Ascending aorta (tissue), 2 donors: Measurements from ENCODE around the gene SLTM. TPM values are rescaled to one million over a fixed set of nuclear protein-coding genes. Genes with fewer than 3 reads are reported as not detected.
A peak's percentile ranks its signal among the peaks of the same experiment; 100 is the strongest.

Source experiments
- DNase-seq, 2 donors: peaks; one replicate each; pipeline ENCODE4 v3.0.0-alpha.2; 2019; ENCODE audit warnings: low spot score in 2 of 2
- H3K27ac ChIP-seq, 2 donors: fragments of 200-600 bp; sonication (generic); one replicate each; pipeline ENCODE4 v1.5.1; 2016 to 2017; ENCODE audit warnings: mild to moderate bottlenecking in 1 of 2
- H3K27me3 ChIP-seq: fragments of 200-600 bp; sonication (generic); one replicate; pipeline ENCODE4 v1.5.1; 2017
- H3K36me3 ChIP-seq, 2 donors: fragments of 200-600 bp; sonication (generic); one replicate each; pipeline ENCODE4 v1.5.1; 2016
- H3K4me1 ChIP-seq, 2 donors: fragments of 200-600 bp; sonication (generic); one replicate each; pipeline ENCODE4 v1.5.1; 2016 to 2017; ENCODE audit warnings: mild to moderate bottlenecking in 1 of 2
- H3K4me3 ChIP-seq, 2 donors: fragments of 200-600 bp; sonication (generic); one replicate each; pipeline ENCODE4 v1.5.1; 2016 to 2017; ENCODE audit warnings: mild to moderate bottlenecking in 1 of 2
- H3K9me3 ChIP-seq, 2 donors: fragments of 200-600 bp; sonication (generic); one replicate each; pipeline ENCODE4 v1.5.1; 2016
- intact Hi-C: fragments of 100-400 bp; cut with DNase I; formaldehyde crosslinking; loops from one replicate; pipeline ENCODE4 v1.15.1; 2023
- total RNA-seq: library from RNA; depleted of rRNA; stranded (reverse); fragments of >200 nt; gene quantifications from one replicate; pipeline ENCODE4 v1.1.0, GENCODE V29; 2016
- TF ChIP-seq, protein P1 (sequence below), 3 experiments: fragments of 200-600 bp in 2 of 3; fragments of 450-650 bp in 1 of 3; sonication (generic) in 2 of 3; IDR thresholded peaks; one replicate each; pipeline ENCODE4 v1.5.1; 2016 to 2019; ENCODE audit warnings: antibody characterized with exemption in 3 of 3, mild to moderate bottlenecking in 1 of 3, moderate library complexity in 1 of 3

SLTM gene
- total RNA-seq, 1 donor from 2014 or later, result 109 TPM

DNA sequence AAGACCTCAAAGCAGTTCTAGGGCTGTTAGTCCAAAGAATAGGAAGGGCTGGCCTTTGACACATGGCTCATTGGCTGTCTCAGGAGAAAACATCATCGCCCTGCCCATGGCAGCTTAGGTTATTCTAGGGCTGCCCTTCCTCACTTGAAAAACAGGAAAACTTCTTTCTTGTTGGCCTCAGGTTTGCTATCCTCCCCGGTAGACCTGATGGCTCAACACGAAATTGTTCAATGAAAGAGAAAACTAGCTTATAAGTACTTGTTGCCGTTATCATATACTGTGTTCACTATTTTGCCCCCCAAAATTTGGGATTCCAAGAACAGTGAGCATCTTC lies 602 bp upstream of the SLTM start:
- Histone ChIP-seq H3K4me3 (peak overlapping the region; percentile 83 to 92), H3K36me3 (peaks cover under 1 to 3% of the 10 kb centered on the region in 2 donors), H3K9me3 (no peaks in the 10 kb centered on the region), H3K27ac (peak overlapping the region; percentile 98), H3K27me3 (no peaks in the 10 kb centered on the region), H3K4me1 (peaks cover 0 to 13% of the 10 kb centered on the region in 2 donors)
- TF ChIP-seq, protein P1, sequence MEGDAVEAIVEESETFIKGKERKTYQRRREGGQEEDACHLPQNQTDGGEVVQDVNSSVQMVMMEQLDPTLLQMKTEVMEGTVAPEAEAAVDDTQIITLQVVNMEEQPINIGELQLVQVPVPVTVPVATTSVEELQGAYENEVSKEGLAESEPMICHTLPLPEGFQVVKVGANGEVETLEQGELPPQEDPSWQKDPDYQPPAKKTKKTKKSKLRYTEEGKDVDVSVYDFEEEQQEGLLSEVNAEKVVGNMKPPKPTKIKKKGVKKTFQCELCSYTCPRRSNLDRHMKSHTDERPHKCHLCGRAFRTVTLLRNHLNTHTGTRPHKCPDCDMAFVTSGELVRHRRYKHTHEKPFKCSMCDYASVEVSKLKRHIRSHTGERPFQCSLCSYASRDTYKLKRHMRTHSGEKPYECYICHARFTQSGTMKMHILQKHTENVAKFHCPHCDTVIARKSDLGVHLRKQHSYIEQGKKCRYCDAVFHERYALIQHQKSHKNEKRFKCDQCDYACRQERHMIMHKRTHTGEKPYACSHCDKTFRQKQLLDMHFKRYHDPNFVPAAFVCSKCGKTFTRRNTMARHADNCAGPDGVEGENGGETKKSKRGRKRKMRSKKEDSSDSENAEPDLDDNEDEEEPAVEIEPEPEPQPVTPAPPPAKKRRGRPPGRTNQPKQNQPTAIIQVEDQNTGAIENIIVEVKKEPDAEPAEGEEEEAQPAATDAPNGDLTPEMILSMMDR (IDR thresholded peaks at IDR 0.05), result no peak
- intact Hi-C loops, result loop anchor here (5.0 kb wide), 2 partner anchors 368 to 602 kb away; no protein-coding TSS in a partner anchor
- no peak for DNase-seq

DNA sequence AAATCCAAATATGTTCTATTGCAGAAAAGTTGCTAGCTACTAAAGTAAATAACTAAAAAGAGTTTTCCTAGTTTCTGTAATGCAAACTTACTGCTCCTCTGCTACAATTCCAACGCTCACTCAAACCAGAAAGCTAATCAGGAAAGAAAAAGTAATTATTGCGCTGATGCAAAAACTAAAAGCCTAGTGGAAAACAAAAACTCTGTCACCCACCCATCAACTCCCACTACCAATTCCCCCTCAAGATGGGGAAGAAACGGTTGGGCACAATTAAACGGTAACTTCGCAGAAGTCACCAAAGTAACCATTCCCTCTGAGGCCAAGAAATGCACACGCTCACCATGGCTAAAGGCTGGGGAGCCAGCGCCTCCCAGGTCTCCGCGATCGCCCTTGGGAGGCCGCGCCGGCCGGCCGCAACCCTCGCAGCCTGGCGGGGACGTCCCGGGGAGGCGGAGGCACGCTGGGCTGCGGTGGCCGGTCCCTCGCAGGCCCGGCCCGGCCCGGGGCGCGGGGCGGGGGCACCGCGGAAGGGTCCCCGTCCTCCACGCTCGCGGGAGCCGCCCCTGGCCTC lies 684 bp downstream of the SLTM start:
- Histone ChIP-seq H3K9me3 (no peaks in the 10 kb centered on the region), H3K27ac (peak overlapping the region; percentile 98), H3K36me3 (peaks cover 9 to 13% of the 10 kb centered on the region in 2 donors), H3K4me3 (peak overlapping the region; percentile 83 to 92), H3K27me3 (no peaks in the 10 kb centered on the region), H3K4me1 (peaks cover 0 to 13% of the 10 kb centered on the region in 2 donors)
- TF ChIP-seq, protein P1 (IDR thresholded peaks at IDR 0.05), result no peak
- intact Hi-C loops, result loop anchor here (1.0 to 5.0 kb wide), 7 partner anchors 55 to 758 kb away; partner anchors contain the start of genes ADAM10, FAM81A, MINDY2 and RNF111
- DNase-seq, result no peak

DNA sequence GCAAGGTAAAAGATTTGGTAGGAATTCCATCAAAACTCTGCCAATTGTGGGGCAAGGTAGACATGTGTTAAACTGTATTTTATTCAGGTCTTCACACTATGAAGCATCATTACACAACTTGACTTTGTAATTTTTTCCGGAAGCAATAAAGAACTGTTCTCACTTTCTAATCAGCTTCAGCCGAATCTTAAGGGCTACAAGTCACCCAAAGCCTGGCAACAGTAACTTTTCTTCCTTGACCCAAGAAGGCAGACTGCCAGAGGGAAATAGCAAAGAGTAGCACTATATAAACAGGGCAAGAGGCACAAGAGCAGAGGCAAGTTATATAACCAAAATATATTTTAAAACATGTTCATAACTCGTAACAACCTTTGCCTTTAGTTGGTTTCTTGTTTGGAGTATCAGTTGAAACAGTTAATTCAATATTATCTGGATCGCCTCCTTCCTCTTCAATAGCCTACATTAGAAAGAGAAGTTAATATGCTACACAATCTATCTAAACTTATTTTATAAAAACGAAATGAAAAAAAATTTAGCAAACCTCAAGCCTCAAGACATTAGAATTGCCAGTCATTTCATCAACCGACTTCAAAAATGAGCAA lies 1.4 kb downstream of the SLTM start:
- TF ChIP-seq, protein P1 (IDR thresholded peaks at IDR 0.05), result no peak
- peak overlapping the region; percentile 98 for H3K27ac ChIP-seq
- no peaks in the 10 kb centered on the region for H3K27me3 ChIP-seq
- H3K4me1 ChIP-seq, result peaks cover 0 to 13% of the 10 kb centered on the region in 2 donors
- H3K4me3 ChIP-seq, result peak overlapping the region; percentile 83 to 92
- H3K36me3 ChIP-seq, result peaks cover 16 to 20% of the 10 kb centered on the region in 2 donors
- no peak for DNase-seq
- intact Hi-C loops, result loop anchor here (2.0 to 5.0 kb wide), 4 partner anchors 370 to 759 kb away; partner anchors contain the start of gene FAM81A
- no peaks in the 10 kb centered on the region for H3K9me3 ChIP-seq

DNA sequence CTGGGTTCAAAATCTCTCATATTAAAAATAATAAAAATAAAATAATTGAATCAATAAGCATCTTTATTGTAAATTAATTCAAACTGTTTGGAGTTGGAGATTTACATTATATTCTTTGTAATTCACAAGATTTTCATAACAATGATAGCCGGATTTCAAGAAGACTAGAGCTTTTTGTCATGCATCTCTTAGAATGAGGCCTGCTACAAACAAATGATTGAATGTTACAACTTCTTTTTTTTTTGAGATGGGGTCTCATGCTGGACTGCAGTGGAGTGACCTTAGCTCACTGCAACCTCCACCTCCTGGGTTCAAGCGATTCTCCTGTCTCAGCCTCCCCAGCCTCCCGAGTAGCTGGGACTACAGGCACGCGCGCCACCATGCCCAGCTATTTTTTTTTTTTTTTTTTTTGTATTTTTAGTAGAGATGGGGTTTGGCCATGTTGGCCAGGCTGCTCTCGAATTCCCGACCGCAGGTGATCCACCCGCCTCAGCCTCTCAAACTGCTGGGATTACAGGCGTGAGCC lies 3.5 kb downstream of the SLTM start:
- Histone ChIP-seq H3K4me1 (peaks cover 0 to 18% of the 10 kb centered on the region in 2 donors), H3K27me3 (no peaks in the 10 kb centered on the region), H3K4me3 (no peak overlapping the region), H3K27ac (no peak overlapping the region), H3K36me3 (peaks cover 21 to 36% of the 10 kb centered on the region in 2 donors), H3K9me3 (no peaks in the 10 kb centered on the region)
- no peak for DNase-seq
- TF ChIP-seq, protein P1 (IDR thresholded peaks at IDR 0.05), result no peak
- intact Hi-C loops, result loop anchor here (5.0 kb wide), 2 partner anchors 372 to 598 kb away; no protein-coding TSS in a partner anchor

DNA sequence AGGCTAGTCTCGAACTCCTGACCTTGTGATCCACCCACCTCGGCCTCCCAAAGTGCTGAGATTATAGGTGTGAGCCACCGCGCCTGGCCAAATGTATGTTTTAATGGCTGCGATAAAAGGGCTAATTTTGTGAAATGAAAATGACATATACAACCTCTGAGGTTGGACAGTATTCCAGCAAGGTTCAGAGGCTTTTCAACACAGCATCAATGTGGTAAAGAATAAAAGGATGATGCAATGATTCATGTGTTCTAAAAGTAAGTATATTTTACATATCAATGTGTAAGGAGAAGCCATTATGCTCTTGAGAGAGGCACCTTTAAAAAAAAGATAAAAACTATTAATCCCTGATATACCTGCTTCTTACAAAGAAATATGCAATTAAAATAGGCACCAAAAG lies 6.7 kb downstream of the SLTM start:
- intact Hi-C loops, result no loop called here
- Histone ChIP-seq H3K27ac (no peak overlapping the region), H3K9me3 (no peaks in the 10 kb centered on the region), H3K27me3 (no peaks in the 10 kb centered on the region), H3K4me3 (no peak overlapping the region), H3K36me3 (peaks cover 21 to 36% of the 10 kb centered on the region in 2 donors), H3K4me1 (peaks cover 0 to 32% of the 10 kb centered on the region in 2 donors)
- TF ChIP-seq, protein P1 (IDR thresholded peaks at IDR 0.05), result no peak
- no peak for DNase-seq
